Measurements from ENCODE around the gene BARD1. TPM values are rescaled to one million over a fixed set of nuclear protein-coding genes. Genes with fewer than 3 reads are reported as not detected.
"Not testable (repeated sequence)": the region's sequence is repeated elsewhere in the genome, so short reads cannot be mapped to it uniquely, and the experiment has no call there.

Gene BARD1
- total RNA-seq, 2 experiments from 2014 or later = 44.6 to 71.6 TPM

- Mint-ChIP-seq H3K9me3 (ENCODE audit: low read depth) (no peaks in the 10 kb centered on the region), H3K4me1 (no peaks in the 10 kb centered on the region), H3K27me3 (no peaks in the 10 kb centered on the region), H3K4me3 (no peak overlapping the region), H3K27ac (no peak overlapping the region), H3K36me3 (no peaks in the 10 kb centered on the region)
- ATAC-seq (no peak), DNase-seq (no peak)
- CTCF ChIA-PET = no interaction called here
These were observed 113.7 kb downstream of the BARD1 start for GRCh38 chr2:214695789-214696188.

GRCh38 chr2:214683557-214683956 is 125.9 kb downstream of the BARD1 start:
- Mint-ChIP-seq H3K4me3 (peak overlapping the region; percentile 78), H3K27ac (peak overlapping the region; percentile 61)
- CTCF ChIA-PET; H3K36me3 Mint-ChIP-seq; H3K27me3 Mint-ChIP-seq; DNase-seq; H3K4me1 Mint-ChIP-seq; H3K9me3 Mint-ChIP-seq (ENCODE audit: low read depth): not testable (repeated sequence)
- peak; percentile 51 for ATAC-seq

GRCh38 chr2:214679736-214680135 is 129.7 kb downstream of the BARD1 start:
- ATAC-seq (no peak), DNase-seq (no peak)
- Mint-ChIP-seq H3K36me3 (no peaks in the 10 kb centered on the region), H3K27ac (no peak overlapping the region), H3K27me3 (peaks cover 2% of the 10 kb centered on the region), H3K4me1 (peaks cover 9% of the 10 kb centered on the region), H3K9me3 (ENCODE audit: low read depth) (no peaks in the 10 kb centered on the region), H3K4me3 (no peak overlapping the region)
- CTCF ChIA-PET = interaction anchor here (1.4 kb wide), 1 partner anchor 75 kb away, joined by 3 read pairs; no protein-coding TSS in a partner anchor

DNA sequence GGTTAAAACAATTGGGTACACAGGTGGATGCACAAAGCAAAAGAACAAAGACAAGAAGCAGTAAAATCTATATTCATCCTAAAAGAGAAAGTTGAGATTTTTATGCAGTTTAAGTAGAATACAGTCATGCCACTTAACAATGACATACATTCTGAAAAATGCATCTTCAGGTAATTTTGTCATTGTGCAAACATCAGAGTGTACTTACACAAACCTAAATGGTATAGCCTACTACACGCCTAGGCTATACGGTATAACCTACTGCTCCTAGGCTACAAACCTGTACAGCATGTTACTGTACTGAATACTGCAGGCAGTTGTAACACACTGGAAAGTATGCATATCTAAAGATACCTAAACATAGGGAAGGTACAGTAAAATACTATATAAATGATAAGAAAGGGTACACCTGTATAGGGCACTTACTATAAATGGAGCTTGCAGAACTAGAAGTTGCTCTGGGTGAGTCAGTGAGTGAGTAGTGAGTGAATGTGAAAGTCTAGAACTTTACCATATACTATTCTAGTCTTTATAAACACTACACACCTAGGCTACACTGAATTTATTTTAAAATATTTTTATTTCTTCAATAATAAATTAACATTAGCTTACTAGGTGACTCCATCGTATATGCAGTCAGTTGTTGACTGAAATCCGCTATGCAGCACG is 132.9 kb downstream of the BARD1 start:
- DNase-seq (no peak), ATAC-seq (no peak)
- Mint-ChIP-seq H3K27me3 (no peaks in the 10 kb centered on the region), H3K4me3 (no peak overlapping the region), H3K4me1 (peaks cover 3% of the 10 kb centered on the region), H3K36me3 (no peaks in the 10 kb centered on the region), H3K27ac (no peak overlapping the region), H3K9me3 (ENCODE audit: low read depth) (peaks cover 2% of the 10 kb centered on the region)
- CTCF ChIA-PET = no interaction called here
